Astrocyte (in vitro differentiated cells and primary cell): ENCODE data around the gene NSD2. TPM values are rescaled to one million over a fixed set of nuclear protein-coding genes. Genes with fewer than 3 reads are reported as not detected.
A peak's percentile ranks its signal among the peaks of the same experiment; 100 is the strongest.

ENCODE experiments used
- DNase-seq: peaks from one replicate; pipeline ENCODE4 v3.0.0-alpha.2; 2010; ENCODE audit warnings: low read depth
- FAIRE-seq: peaks from 2 replicates; lab custom pipeline; 2011; peaks lifted over from hg19 to GRCh38; lab: Jason Lieb, UNC
- H2AFZ ChIP-seq: 2 replicates; pipeline ENCODE4 v1.6.0; 2012; ENCODE audit warnings: low read depth, low read length, inconsistent platforms
- H3K27ac ChIP-seq: 2 replicates; pipeline ENCODE4 v1.5.1; 2011; ENCODE audit warnings: low read depth, low read length, inconsistent platforms
- H3K27me3 ChIP-seq: 2 replicates; pipeline ENCODE4 v1.6.0; 2011; ENCODE audit warnings: low read length, inconsistent platforms; ENCODE audit not compliant: insufficient read depth
- H3K36me3 ChIP-seq: 2 replicates; pipeline ENCODE4 v1.5.1; 2011; ENCODE audit warnings: low read length, inconsistent platforms; ENCODE audit not compliant: insufficient read depth
- H3K4me1 ChIP-seq: 2 replicates; pipeline ENCODE4 v1.5.1; 2011; ENCODE audit warnings: low read length, inconsistent platforms; ENCODE audit not compliant: insufficient read depth
- H3K4me2 ChIP-seq: 2 replicates; pipeline ENCODE4 v1.6.0; 2012; ENCODE audit warnings: low read length, inconsistent platforms
- H3K4me3 ChIP-seq: 2 replicates; pipeline ENCODE4 v1.5.1; 2011; ENCODE audit warnings: low read depth, mild to moderate bottlenecking, low read length, inconsistent platforms; ENCODE audit not compliant: insufficient read depth
- H3K79me2 ChIP-seq: 2 replicates; pipeline ENCODE4 v1.6.0; 2012; ENCODE audit warnings: mild to moderate bottlenecking, low read length, inconsistent platforms; ENCODE audit not compliant: insufficient read depth
- H3K9ac ChIP-seq: 2 replicates; pipeline ENCODE4 v1.6.0; 2012; ENCODE audit warnings: mild to moderate bottlenecking, low read length, inconsistent platforms
- H3K9me3 ChIP-seq: 2 replicates; pipeline ENCODE4 v1.5.1; 2012; ENCODE audit warnings: low read depth, mild to moderate bottlenecking, low read length, inconsistent platforms; ENCODE audit not compliant: insufficient read depth
- H4K20me1 ChIP-seq: 2 replicates; pipeline ENCODE4 v1.6.0; 2012; ENCODE audit warnings: low read length, inconsistent platforms; ENCODE audit not compliant: insufficient read depth
- H3K27ac Mint-ChIP-seq: one replicate; pipeline ENCODE4 v1.8.0; 2021; ENCODE audit warnings: mild to moderate bottlenecking, mixed read lengths; ENCODE audit not compliant: unreplicated experiment
- H3K27me3 Mint-ChIP-seq: one replicate; pipeline ENCODE4 v1.8.0; 2021; ENCODE audit warnings: low read depth, mixed read lengths; ENCODE audit not compliant: unreplicated experiment
- H3K36me3 Mint-ChIP-seq: one replicate; pipeline ENCODE4 v1.8.0; 2021; ENCODE audit warnings: low read depth, mixed read lengths; ENCODE audit not compliant: unreplicated experiment
- H3K4me1 Mint-ChIP-seq: one replicate; pipeline ENCODE4 v1.8.0; 2021; ENCODE audit warnings: low read depth, mixed read lengths; ENCODE audit not compliant: unreplicated experiment
- H3K4me3 Mint-ChIP-seq: one replicate; pipeline ENCODE4 v1.8.0; 2021; ENCODE audit warnings: mild to moderate bottlenecking, moderate library complexity, mixed read lengths; ENCODE audit not compliant: unreplicated experiment
- H3K9me3 Mint-ChIP-seq: one replicate; pipeline ENCODE4 v1.8.0; 2021; ENCODE audit warnings: mild to moderate bottlenecking, mixed read lengths; ENCODE audit not compliant: unreplicated experiment
- EZH2 ChIP-seq: IDR thresholded peaks from 2 replicates; pipeline ENCODE4 v1.6.1; 2012; ENCODE audit warnings: mild to moderate bottlenecking, low read length, inconsistent platforms; ENCODE audit not compliant: insufficient read depth
- total RNA-seq: library from RNA; stranded (reverse); gene quantifications from 2 replicates; pipeline ENCODE4 v1.2.1, GENCODE V29; 2021
- TF ChIP-seq, protein P1 (sequence below): IDR thresholded peaks from 2 replicates; pipeline ENCODE4 v1.5.1; 2011; ENCODE audit warnings: low read depth, mild to moderate bottlenecking, inconsistent platforms, low read length, moderate library complexity; ENCODE audit not compliant: insufficient read depth

Gene NSD2
- total RNA-seq, 1 donor from 2014 or later = 31.3 TPM

GRCh38 chr4:1868912-1869311, 2.3 kb upstream of the NSD2 start:
- TF ChIP-seq, protein P1, sequence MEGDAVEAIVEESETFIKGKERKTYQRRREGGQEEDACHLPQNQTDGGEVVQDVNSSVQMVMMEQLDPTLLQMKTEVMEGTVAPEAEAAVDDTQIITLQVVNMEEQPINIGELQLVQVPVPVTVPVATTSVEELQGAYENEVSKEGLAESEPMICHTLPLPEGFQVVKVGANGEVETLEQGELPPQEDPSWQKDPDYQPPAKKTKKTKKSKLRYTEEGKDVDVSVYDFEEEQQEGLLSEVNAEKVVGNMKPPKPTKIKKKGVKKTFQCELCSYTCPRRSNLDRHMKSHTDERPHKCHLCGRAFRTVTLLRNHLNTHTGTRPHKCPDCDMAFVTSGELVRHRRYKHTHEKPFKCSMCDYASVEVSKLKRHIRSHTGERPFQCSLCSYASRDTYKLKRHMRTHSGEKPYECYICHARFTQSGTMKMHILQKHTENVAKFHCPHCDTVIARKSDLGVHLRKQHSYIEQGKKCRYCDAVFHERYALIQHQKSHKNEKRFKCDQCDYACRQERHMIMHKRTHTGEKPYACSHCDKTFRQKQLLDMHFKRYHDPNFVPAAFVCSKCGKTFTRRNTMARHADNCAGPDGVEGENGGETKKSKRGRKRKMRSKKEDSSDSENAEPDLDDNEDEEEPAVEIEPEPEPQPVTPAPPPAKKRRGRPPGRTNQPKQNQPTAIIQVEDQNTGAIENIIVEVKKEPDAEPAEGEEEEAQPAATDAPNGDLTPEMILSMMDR = no peak
- no peak for TF ChIP-seq EZH2
- H3K36me3 Mint-ChIP-seq = no peaks in the 10 kb centered on the region
- Histone ChIP-seq H3K9me3 (no peaks in the 10 kb centered on the region), H3K36me3 (no peaks in the 10 kb centered on the region), H3K79me2 (peaks cover 24% of the 10 kb centered on the region), H3K27me3 (no peaks in the 10 kb centered on the region), H4K20me1 (no peaks in the 10 kb centered on the region), H3K9ac (no peak overlapping the region), H3K4me2 (no peak overlapping the region), H3K4me3 (no peak overlapping the region), H3K27ac (no peak overlapping the region), H2AFZ (no peak overlapping the region), H3K4me1 (peaks cover 19% of the 10 kb centered on the region)
- FAIRE-seq (no peak), DNase-seq (no peak)
- H3K4me3 Mint-ChIP-seq = peak overlapping the region; percentile 85
- no peak overlapping the region for H3K27ac Mint-ChIP-seq
- peaks cover 2% of the 10 kb centered on the region for H3K9me3 Mint-ChIP-seq
- peaks cover 2% of the 10 kb centered on the region for H3K4me1 Mint-ChIP-seq
- peaks cover 23% of the 10 kb centered on the region for H3K27me3 Mint-ChIP-seq

DNA sequence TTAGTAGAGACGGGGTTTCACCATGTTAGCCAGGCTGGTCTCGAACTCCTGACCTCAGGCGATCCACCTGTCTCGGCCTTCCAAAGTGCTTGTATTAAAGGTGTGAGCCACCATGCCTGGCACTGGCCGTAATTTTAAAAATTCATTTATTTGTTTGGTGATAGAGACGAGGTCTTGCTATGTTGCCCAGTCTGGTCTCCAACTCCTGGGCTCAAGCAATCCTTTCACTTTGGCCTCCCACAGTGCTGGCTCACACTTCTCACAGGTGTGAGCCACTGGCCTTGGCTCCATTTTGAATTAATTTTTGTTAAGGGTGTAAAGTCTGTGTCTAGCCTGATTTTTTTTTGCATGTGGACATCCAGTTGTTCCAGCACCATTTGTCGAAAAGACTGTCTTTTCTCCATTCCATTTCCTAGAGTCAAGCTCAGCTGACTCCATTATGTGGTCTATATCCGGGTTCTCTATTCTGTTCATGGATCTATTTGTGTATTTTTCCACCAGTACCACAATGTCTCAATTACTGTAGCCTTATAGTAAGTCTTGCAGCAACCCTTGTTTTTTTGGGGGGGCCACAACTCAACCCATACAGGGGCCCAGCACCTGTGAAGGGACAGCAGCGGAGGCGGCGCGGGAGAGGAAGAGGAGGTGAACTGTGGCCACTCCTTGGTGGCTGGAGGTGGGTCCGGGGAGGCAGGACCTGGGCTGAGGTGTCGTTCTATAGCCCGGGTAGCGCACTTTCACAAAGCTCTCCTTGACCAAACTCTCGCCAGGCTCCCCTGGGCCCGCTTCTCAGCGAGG, 1.5 kb upstream of the NSD2 start:
- Histone ChIP-seq H3K4me2 (peak overlapping the region; percentile 95), H4K20me1 (peaks cover 1% of the 10 kb centered on the region), H3K27ac (peak overlapping the region; percentile 94), H3K36me3 (no peaks in the 10 kb centered on the region), H3K9ac (peak overlapping the region; percentile 91), H3K79me2 (peaks cover 32% of the 10 kb centered on the region), H3K9me3 (no peaks in the 10 kb centered on the region), H3K4me1 (peaks cover 20% of the 10 kb centered on the region), H3K4me3 (peak overlapping the region; percentile 61), H2AFZ (peak overlapping the region; percentile 97), H3K27me3 (no peaks in the 10 kb centered on the region)
- Mint-ChIP-seq H3K27me3 (peaks cover 23% of the 10 kb centered on the region), H3K27ac (peak overlapping the region; percentile 72), H3K36me3 (no peaks in the 10 kb centered on the region), H3K4me3 (peak overlapping the region; percentile 85), H3K9me3 (peaks cover 2% of the 10 kb centered on the region), H3K4me1 (peaks cover 2% of the 10 kb centered on the region)
- TF ChIP-seq, protein P1 = no peak
- TF ChIP-seq EZH2 = no peak
- DNase-seq (no peak), FAIRE-seq (no peak)

DNA sequence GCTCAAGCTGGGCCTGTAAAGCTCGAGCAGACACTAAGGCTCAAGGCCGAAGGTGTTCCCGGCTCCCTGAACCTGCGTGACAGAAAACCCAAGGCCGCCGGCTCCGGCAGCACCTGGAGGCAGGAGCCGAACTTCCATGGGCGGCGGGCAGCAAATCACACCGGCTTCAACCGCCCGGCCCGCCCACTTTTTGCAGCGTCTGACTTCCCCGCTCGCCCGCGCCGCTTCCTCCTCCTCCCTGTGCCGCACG, 940 bp upstream of the NSD2 start:
- no peaks in the 10 kb centered on the region for H3K9me3 ChIP-seq
- peaks cover 20% of the 10 kb centered on the region for H3K4me1 ChIP-seq
- H3K27ac ChIP-seq = peak overlapping the region; percentile 94
- TF ChIP-seq, protein P1 = no peak
- no peak for TF ChIP-seq EZH2
- Mint-ChIP-seq H3K27ac (peak overlapping the region; percentile 72), H3K4me1 (peaks cover 2% of the 10 kb centered on the region), H3K9me3 (peaks cover 2% of the 10 kb centered on the region), H3K4me3 (peak overlapping the region; percentile 85), H3K36me3 (no peaks in the 10 kb centered on the region), H3K27me3 (peaks cover 23% of the 10 kb centered on the region)
- peaks cover 38% of the 10 kb centered on the region for H3K79me2 ChIP-seq
- FAIRE-seq (no peak), DNase-seq (peak; percentile 68)
- no peaks in the 10 kb centered on the region for H3K36me3 ChIP-seq
- peak overlapping the region; percentile 97 for H2AFZ ChIP-seq
- peak overlapping the region; percentile 61 for H3K4me3 ChIP-seq
- H3K9ac ChIP-seq = peak overlapping the region; percentile 91
- peak overlapping the region; percentile 95 for H3K4me2 ChIP-seq
- H3K27me3 ChIP-seq = no peaks in the 10 kb centered on the region
- H4K20me1 ChIP-seq = peaks cover 6% of the 10 kb centered on the region
